ENCODE measurements around the gene PEDS1.

The PEDS1 gene

GRCh38 chr20:50144362-50144761 lies 9.2 kb downstream of the PEDS1 start:
- no peak for DNase-seq (ENCODE audit: low read depth)
- no peak for TF ChIP-seq CTCF (IDR thresholded peaks at IDR 0.05; ENCODE audit: low read depth, low read length, missing control alignments)
- no peak overlapping the region for H3K4me3 ChIP-seq (ENCODE audit: low read depth, low read length)

- TF ChIP-seq CTCF (IDR thresholded peaks at IDR 0.05; ENCODE audit: low read depth, low read length, missing control alignments) = no peak
- DNase-seq (ENCODE audit: low read depth) = no peak
- H3K4me3 ChIP-seq (ENCODE audit: low read depth, low read length) = no peak overlapping the region
Observed at GRCh38 chr20:50142812-50143211, 10.7 kb downstream of the PEDS1 start.

GRCh38 chr20:50141811-50142561 lies 11.5 kb downstream of the PEDS1 start:
- no peak for TF ChIP-seq CTCF (IDR thresholded peaks at IDR 0.05; ENCODE audit: low read depth, low read length, missing control alignments)
- no peak for DNase-seq (ENCODE audit: low read depth)
- H3K4me3 ChIP-seq (ENCODE audit: low read depth, low read length) = no peak overlapping the region

- TF ChIP-seq CTCF (IDR thresholded peaks at IDR 0.05; ENCODE audit: low read depth, low read length, missing control alignments) = no peak
- DNase-seq (ENCODE audit: low read depth) = no peak
- H3K4me3 ChIP-seq (ENCODE audit: low read depth, low read length) = no peak overlapping the region
Observed at GRCh38 chr20:50141018-50141675, 12.4 kb downstream of the PEDS1 start.

GRCh38 chr20:50140339-50140859 lies 13.1 kb downstream of the PEDS1 start:
- no peak for DNase-seq (ENCODE audit: low read depth)
- TF ChIP-seq CTCF (IDR thresholded peaks at IDR 0.05; ENCODE audit: low read depth, low read length, missing control alignments) = no peak
- no peak overlapping the region for H3K4me3 ChIP-seq (ENCODE audit: low read depth, low read length)

GRCh38 chr20:50138479-50139393 lies 14.8 kb downstream of the PEDS1 start:
- DNase-seq (ENCODE audit: low read depth) = no peak
- H3K4me3 ChIP-seq (ENCODE audit: low read depth, low read length) = no peak overlapping the region
- TF ChIP-seq CTCF (IDR thresholded peaks at IDR 0.05; ENCODE audit: low read depth, low read length, missing control alignments) = no peak

Data from GM12864 (cell line).